ENCODE measurements around the gene SMARCD1.
A peak's percentile ranks its signal among the peaks of the same experiment; 100 is the strongest.
"Not testable (repeated sequence)": the region's sequence is repeated elsewhere in the genome, so short reads cannot be mapped to it uniquely, and the experiment has no call there.

The SMARCD1 gene

GRCh38 chr12:50078281-50078680, 6.9 kb upstream of the SMARCD1 start:
- DNase-seq: no peak

GRCh38 chr12:50079771-50080170, 5.4 kb upstream of the SMARCD1 start:
- no peak for DNase-seq

DNA sequence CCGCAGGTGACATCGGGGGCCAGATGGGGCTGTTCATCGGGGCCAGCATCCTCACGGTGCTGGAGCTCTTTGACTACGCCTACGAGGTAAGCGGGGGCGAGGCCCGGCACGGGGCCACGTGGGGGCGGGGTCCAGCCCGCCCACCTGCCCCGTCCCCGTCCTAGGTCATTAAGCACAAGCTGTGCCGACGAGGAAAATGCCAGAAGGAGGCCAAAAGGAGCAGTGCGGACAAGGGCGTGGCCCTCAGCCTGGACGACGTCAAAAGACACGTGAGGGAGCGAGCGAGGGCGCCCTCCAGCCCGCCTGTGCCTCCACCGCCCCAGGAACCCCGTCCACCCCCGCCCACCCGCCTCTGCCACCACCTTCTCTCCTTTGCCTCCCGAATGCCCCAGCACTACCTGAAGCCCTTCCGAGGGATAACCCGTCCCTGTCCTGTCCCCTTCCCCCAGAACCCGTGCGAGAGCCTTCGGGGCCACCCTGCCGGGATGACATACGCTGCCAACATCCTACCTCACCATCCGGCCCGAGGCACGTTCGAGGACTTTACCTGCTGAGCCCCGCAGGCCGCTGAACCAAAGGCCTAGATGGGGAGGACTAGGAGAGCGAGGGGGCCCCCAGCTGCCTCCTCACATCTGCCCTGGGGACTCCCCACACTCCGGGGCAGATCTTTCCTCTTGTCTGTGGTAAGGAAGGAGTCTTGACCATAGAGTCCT, 3.9 kb upstream of the SMARCD1 start:
- DNase-seq: no peak

DNA sequence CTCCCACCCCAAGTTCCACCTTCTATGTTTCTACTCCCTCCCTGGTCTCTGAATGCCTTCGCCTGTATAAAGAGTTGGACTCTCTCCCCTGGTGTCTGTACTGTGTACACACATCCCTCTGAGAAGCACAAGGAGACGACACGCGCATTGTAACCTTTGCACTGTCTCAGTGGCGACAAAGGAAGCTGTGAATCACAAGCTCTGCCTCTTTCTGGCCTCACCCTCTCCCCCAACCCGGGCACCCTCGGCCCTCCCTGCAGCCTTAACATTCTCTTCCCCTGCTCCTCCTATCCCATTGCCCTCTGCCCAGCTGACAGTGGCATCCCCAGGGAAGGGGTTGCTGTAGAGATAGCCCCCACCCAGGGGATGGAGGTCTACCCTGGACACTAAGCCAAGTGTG, 2.5 kb upstream of the SMARCD1 start:
- DNase-seq: no peak

DNA sequence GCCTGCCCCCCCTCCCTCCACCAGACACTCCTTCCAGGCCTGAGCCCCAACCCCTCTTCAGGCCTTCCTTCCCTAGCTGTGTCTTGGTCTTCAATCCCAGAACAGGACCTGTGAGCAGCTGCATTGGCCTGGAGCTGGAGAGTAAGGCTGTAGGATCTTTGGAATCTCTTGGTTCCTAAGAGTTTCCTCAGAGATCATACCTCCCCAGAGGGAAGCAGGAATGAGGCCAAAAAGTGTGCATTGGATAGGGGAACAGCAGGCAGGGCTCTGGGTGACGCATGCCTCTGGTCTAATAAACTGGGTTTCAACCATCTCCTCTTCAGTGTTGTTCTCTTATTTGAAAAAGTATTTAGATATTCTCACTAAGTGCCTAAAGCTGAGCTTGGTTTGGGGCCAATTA, 1.8 kb upstream of the SMARCD1 start:
- DNase-seq: no peak

- DNase-seq: not testable (repeated sequence)
Measured at GRCh38 chr12:50084409-50084774, 750 bp upstream of the SMARCD1 start.

DNA sequence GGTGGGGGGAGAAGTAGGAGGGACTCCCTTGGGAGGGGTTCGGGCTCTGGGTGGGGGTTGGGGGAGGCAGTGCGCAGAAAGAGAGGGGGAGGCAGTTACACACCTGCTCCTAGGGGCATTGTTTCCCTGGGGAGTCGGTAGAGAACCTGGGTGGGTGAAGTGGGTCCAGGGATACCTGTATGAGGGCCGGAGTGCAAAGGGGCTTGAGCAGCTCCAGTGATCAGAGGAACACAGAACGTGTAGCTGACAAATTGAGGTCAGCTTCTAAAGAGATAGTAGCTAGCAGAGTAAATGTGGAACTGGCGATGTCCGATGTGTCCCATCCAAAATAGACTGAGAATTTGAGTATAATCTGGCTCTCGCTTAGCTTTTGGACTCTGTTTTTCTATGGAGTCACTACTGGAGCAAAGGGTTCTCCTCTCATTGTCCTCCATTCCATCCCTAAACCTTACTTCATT, 502 bp downstream of the SMARCD1 start:
- DNase-seq: no peak

DNA sequence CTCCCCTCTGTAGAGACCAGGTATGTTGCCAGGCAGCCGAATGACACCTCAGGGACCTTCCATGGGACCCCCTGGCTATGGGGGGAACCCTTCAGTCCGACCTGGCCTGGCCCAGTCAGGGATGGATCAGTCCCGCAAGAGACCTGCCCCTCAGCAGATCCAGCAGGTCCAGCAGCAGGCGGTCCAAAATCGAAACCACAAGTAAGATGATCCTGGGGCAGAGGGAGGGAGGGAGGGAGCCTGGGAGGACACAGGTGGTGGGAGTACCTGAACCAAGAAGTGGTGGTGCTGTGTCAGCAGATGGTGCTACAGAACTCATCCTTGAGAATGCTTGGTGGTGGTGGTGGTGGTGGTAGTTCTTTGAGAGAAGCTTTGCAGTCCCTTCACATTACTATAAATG, 1.0 kb downstream of the SMARCD1 start:
- no peak for DNase-seq

DNA sequence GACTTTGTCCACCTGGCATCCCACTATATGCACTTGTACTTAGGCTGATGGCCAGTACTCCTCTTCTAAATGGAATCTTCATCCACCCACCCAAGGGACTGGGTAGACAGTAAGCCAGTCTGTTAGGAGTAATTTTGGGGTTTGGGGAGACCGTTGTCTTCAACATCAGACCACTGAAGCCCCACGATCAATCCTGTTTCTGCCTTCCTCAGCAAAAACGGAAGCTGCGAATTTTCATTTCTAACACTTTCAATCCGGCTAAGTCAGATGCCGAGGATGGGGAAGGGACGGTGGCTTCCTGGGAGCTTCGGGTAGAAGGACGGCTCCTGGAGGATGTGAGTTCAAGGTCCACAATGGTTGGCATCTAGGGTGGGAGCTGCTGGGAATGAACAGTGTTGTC, 2.0 kb downstream of the SMARCD1 start:
- DNase-seq: no peak

DNA sequence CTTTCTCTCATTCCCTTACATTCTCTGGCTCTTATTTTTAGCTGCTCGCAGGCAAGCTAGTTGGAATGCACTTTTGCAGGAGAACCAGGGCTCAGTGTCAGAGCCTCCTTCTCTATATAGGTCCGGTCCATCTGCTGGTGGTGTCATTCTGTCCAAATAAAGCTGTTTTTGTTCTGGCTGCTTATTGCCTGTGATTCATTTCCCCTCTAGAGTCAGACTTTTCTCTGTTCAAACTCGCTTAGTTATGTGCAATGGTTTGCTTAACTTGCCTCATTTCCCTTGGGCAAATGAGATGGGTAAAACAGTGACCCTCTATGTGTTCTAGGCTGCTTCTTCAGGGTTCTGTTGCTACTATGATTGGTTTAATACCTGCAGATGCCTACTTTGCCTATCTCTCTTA, 2.9 kb downstream of the SMARCD1 start:
- no peak for DNase-seq

- DNase-seq: peak in 1 of 2 experiments; percentile 46
Measured at GRCh38 chr12:50088577-50089335, 3.6 kb downstream of the SMARCD1 start.

DNA sequence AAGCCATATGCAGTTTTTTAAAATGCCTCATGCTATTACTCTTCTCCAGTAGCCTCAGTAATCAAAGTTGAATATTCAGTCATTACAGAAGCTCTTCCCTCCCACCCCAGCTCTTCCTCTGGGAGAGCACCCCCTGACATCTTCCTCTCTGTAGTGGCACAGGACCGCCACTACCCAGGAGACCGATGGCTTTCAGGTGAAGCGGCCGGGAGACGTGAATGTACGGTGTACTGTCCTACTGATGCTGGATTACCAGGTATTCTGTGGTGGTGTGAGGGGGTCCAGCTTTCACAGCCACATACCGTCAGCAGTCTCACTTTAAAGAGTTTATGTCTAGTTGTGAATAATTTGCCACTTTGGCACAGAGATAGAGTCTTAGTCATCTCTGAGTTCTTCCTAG, 4.6 kb downstream of the SMARCD1 start:
- no peak for DNase-seq

- no peak for DNase-seq
Measured at GRCh38 chr12:50090391-50090790, 5.2 kb downstream of the SMARCD1 start.

DNA sequence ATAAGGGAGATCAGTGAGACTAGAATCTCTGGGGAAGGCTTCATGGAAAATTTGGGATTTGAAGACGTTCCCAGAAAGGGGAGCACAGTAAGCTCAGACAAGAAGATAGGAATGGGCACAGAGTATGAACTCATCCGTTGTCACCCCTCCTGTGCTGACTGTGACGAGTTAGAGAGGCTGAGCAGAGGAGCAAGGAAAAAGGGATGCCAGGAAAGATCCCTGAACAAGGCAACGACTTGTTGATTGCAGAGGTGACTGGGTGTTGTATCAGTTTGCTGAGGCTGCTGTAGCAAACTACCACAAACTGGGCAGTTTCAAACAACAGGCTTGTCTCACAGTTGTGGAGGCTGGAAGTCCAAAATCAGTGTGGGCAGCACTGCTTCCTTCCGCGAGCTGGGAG, 12.8 kb downstream of the SMARCD1 start:
- no peak for DNase-seq

- DNase-seq: no peak
Measured at GRCh38 chr12:50099302-50100008, 14.3 kb downstream of the SMARCD1 start.

DNA sequence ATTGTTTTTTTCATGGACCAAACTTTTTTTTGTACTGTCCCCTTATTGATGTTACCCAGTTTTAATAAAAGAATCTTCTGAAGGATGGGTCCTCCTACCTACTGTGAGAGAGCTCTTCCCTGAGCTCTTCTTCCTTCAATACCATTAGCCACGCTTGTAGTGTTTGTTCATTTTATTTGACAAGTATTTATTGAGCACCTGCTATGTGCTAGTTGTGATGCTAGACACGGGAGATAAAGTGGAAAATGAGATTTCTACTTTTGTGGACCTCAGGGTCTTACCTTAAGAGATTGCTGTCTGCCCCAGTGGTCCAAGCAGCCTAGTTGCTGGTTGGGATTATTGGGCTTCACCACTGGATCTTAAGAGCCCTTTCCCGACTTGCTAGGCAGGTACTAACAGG, 15.4 kb downstream of the SMARCD1 start:
- DNase-seq: no peak

DNA sequence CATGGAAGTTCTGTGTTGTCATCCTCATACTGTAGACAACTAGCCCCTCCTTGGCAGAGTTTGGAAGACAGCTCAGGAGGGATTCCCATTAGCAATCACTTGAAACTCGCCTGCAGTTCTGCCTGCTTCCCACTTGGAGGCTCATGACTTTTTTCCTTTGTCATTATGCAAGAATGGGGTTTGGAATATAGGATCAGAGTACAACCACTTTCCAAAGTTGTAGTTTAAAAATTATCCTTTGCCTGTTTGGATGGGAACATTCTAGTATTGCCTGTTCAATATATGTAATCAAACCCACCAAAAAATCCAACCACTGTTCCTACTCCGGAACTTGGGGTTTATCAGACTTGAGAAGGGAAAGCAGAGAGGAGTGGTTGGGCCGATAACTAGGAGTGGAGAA, 16.5 kb downstream of the SMARCD1 start:
- no peak for DNase-seq

DNA sequence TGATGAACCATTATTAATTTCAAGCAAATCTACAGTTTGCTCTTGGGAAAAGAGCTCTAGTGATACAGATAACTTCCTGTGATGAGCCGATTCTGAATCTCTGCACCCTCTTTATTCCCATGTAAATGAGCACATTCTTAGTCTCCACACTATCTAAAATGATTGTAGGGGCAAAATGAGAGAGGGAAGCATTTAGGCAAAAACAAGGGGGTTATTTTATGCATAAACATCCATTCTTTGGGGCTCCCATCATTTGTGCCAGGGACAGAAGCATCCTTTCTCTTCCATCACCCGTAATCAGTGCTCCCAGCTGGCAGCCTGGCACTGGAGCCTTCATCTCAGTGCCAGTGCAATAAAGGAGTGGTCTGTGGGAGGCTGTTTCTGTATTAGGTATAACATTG, 17.0 kb downstream of the SMARCD1 start:
- no peak for DNase-seq

DNA sequence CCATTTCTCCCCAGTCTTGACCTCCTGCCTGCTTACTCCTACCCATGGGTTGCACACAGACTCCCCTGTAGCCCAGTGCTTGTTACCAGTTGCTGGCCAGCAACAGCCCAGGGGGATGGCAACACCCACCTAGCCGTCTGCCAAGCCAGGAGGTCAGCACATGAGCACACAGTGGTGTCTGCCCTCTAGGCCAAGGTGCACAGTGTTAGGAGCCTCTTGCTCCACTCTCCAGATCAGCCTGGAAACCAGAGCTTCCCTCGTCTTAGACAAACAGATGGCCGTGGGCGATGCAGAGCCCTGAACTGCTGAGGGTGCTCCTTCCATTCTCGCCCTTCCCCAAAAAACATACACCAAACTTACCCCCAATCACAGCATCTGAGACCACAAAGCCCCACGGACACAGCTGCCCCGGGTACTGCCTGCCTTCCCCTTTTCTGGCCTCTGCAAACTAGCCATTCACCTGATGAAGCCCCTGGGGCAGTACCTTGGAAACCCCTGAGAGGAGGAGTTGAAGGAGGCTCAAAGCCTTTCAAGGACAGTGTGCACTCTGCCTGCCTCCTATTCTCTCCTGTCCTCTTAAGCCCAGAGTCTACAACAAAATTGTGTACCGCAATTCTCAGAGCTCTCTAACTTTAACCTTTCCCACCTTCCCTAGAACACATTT, 17.6 kb downstream of the SMARCD1 start:
- DNase-seq: no peak

GRCh38 chr12:50103351-50103750, 18.2 kb downstream of the SMARCD1 start:
- no peak for DNase-seq

DNA sequence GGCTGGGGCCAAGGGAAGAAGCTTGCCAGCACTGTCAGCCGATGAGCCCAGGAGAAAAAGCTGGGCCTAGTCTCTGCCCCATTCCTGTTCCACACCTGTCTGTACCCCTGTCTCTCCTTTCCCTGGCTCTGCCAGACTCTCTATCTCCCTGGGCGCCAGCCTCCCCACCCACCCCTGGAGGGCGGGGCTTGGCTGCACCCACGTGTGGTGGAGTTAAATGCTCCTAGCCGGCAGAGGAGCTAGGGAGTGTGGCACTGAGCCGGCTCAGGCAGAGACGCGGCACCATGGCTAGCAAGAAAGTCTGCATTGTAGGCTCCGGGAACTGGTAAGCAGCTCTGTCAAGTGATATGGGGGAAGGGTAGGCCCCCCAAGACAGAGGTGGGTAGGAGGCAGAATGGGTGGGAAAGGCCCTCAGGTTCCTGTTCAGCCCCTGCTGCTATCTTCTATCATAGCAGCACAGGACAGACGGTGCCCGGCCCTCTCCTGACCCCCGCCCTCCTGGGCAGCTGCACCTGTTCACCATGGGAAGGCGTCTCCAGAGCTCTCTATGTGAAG, 18.7 kb downstream of the SMARCD1 start, which contains the start of gene GPD1:
GPD1 (plus strand) TSS at position 242 of the 555 bp plus-strand sequence; CDS start at position 285, 43 bp downstream.
- DNase-seq: peak; percentile 29 to 37

DNA sequence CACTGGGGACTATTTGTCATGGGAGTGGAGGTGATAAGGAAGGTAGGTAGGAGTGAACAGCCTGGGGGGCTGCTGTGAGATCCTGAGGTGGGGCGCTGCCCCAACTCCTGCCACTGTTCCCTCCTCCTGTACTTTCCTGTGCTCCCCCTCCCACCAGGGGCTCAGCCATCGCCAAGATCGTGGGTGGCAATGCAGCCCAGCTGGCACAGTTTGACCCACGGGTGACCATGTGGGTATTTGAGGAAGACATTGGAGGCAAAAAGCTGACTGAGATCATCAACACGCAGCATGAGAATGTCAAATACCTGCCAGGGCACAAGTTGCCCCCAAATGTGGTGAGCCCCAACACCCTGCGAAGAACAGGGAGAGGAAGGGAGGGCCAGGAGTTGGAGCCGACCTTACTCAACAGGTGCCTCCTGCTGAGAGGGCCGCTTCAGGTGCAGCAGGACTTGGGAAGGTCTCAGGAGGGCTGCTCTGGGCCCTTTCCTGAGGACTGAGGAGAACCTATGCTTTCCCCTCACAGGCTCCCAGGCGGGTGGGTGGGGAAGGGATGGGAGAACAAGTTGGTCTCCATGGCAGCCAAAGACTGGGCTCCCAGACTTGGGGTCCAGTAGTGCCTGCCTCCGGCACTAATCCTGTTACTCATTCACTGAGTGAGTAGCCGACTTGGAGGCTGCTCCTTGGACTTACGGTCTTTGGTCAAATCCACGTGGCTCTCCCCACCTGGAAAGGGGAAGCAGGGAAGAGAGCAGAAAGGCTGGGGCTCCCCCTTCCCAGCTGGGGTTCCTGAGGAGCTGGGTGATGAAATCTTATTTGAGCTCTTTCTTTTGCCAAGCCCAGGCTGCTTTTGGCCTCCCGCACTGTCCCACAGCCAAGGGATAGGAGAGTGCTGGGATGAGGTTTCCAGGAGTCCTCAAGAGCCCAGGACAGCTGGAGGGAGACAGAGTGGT, 19.6 kb downstream of the SMARCD1 start:
- no peak for DNase-seq
